DND-41 (cell line): Measurements from ENCODE around the gene HGFAC.

Experiments
- CTCF ChIP-seq: IDR thresholded peaks from 2 replicates; pipeline ENCODE4 v1.5.1; 2012; ENCODE audit warnings: borderline replicate concordance, low read length, moderate library complexity, mild to moderate bottlenecking; ENCODE audit not compliant: poor library complexity, severe bottlenecking; ENCODE audit errors: extremely low read depth
- EZH2 ChIP-seq: IDR thresholded peaks from 3 replicates; pipeline ENCODE4 v1.6.1; 2012; ENCODE audit warnings: borderline replicate concordance, low read depth, mild to moderate bottlenecking, moderate library complexity, low read length, inconsistent platforms; ENCODE audit not compliant: severe bottlenecking

DNA sequence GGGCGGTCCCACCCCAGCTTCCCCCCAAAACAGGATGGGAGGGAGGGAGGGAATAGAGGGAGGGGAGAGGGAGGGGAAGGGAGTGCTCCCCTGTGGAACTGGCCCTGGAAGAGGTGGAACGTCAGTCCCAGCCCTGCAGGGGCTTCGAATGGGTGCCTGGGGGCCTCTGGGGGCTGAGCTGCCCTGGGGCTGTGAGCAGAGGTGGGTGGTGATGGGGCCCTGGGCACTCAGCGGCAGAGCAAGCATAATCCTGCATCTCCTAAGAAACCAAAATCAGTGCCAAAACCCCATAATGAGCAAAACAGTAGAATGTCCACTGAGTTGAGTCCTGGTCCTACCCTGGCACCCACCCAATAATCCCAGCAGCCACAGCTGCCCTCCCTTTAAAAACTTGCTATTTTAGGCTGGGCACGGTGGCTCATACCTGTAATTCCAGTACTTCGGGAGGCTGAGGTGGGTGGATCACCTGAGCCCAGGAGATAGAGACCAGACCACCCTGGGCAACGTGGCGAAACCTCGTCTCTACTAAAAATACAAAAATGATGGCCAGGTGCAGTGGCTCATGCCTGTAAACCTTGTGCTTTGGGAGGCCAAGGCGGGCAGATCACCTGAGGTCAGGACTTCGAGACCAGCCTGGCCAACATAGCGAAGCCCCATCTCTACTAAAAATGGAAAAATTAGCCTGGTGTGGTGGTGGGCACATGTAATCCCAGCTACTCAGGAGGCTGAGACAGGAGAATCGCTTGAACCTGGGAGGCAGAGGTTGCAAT is 32.4 kb downstream of the HGFAC start:
- TF ChIP-seq CTCF (no peak), EZH2 (no peak)
